ENCODE results near the gene CFAP300. TPM values are rescaled to one million over a fixed set of nuclear protein-coding genes. Genes with fewer than 3 reads are reported as not detected.

The CFAP300 gene
- total RNA-seq, 1 donor: 12.7 TPM

DNA sequence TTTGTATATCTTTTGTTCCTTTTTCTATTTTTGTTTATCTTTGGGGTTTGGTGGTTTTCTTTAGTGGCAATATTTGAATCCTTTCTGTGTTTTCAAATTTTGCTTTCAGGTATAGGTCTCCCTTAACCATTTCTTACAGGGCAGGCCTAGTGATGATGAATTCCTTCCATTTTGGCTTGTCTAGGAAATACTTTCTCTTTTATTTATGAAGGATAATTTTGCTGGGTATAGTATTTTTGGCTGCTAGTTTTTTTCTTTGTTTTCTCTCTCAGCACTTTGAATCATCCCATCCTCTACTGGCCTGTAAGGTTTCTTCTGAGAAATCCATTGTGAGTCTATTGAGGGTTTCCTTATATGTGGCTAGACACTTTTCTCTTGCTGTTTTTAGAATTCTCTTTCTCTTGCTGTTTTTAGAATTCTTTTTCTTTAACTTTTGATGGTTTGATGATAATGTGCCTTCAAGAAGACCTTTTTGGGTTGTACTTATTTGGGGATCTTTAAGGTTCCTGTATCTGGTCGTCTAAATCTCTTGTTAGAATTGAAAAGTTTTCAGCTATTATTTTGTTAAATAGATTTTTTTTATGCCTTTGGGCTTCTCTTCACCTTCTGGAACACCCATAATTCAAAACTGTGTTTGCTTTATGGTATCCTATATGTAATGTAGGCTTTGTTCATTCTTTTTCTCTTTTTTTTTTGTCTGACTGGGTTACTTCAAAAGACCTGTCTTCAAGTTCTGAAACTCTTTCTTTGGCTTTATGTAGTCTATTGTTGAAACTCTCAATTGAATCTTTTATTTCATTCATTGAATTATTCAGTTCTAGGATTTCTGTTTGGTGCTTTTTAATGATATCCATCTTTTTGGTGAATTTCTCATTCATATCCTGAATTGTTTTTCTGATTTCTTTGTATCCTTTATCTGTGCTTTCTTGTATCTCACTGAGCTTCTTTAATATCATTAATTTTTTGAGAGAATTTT is 24.5 kb downstream of the CFAP300 start:
- no peak overlapping the region for H3K4me3 ChIP-seq (ENCODE audit: low read depth, low read length)
- DNase-seq (ENCODE audit: low read depth): no peak
- TF ChIP-seq CTCF (IDR thresholded peaks at IDR 0.05; ENCODE audit: insufficient read depth, low read length): no peak

- TF ChIP-seq CTCF (IDR thresholded peaks at IDR 0.05; ENCODE audit: insufficient read depth, low read length): no peak
- no peak for DNase-seq (ENCODE audit: low read depth)
- H3K4me3 ChIP-seq (ENCODE audit: low read depth, low read length): no peak overlapping the region
These were observed 26.0 kb downstream of the CFAP300 start for GRCh38 chr11:102073253-102073652.

DNA sequence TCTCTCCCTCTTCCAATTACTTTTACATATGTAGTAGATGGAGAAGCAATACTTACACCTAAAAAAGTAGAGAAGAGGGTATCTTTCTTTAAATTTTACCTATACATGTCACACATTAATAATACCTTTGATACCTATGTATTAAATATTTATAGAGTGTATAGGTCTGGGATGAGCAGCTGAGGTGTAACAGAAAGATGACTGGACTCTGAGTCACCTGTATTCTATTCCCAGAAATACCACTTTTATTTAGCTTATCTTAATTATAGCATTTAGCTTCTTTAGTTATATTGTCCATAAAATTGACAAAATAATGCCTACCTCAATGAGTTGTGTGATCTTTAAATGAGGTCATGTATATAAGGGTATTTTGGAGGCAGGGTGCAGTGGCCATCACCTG is 32.4 kb downstream of the CFAP300 start:
- no peak overlapping the region for H3K4me3 ChIP-seq (ENCODE audit: low read depth, low read length)
- DNase-seq (ENCODE audit: low read depth): no peak
- no peak for TF ChIP-seq CTCF (IDR thresholded peaks at IDR 0.05; ENCODE audit: insufficient read depth, low read length)

DNA sequence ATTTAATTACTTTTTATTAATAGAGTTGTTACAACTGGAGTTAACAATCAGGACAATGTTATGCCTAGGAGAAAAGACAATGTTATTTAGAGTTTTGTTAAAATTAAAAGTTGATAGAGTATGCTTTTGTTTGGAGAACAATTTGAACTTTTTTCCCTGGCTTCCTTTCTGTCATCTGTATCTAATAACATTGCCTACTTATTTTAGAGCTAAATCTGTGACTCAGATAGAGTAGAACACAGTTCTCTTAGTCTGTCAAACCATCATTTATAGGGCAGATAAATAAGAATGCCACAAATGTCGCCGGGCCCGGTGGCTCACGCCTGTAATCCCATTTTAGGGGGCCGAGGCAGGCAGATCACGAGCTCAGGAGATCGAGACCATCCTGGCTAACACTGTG is 34.1 kb downstream of the CFAP300 start:
- H3K4me3 ChIP-seq (ENCODE audit: low read depth, low read length): no peak overlapping the region
- no peak for TF ChIP-seq CTCF (IDR thresholded peaks at IDR 0.05; ENCODE audit: insufficient read depth, low read length)
- no peak for DNase-seq (ENCODE audit: low read depth)

DNA sequence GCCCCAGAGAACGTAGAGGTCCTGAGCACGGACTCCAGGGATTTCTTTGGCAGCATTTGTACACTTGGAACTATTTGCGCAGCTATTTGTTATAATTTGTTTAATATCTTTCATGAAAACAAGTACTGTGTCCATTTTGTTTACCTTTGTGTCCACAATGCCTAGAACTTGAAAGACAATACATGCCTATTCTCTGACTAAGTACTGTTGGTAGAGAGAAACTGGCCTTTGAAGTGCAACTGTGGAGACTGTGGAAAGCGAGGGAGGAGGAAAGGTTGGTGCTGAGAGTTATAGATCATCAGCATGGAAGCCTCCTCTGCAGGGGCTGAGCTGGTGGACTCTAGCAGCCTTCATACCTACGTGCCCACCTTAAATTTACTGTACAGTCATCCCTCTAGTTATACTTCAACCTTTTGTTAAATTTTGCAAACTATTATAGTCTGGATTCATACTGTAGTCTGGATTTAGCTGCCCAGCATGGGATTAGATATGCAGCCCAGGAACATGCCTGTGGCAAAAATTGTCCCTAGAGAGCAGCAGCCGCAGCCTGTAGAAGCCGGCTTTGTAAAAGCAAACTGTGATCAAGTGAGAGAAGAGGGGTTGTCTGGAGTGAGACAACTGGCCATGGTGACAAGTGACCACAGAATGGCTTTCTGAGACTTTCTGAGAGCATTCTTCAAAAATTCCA is 38.8 kb downstream of the CFAP300 start:
- TF ChIP-seq CTCF (IDR thresholded peaks at IDR 0.05; ENCODE audit: insufficient read depth, low read length): no peak
- DNase-seq (ENCODE audit: low read depth): no peak
- H3K4me3 ChIP-seq (ENCODE audit: low read depth, low read length): no peak overlapping the region

- H3K4me3 ChIP-seq (ENCODE audit: low read depth, low read length): no peak overlapping the region
- DNase-seq (ENCODE audit: low read depth): no peak
- no peak for TF ChIP-seq CTCF (IDR thresholded peaks at IDR 0.05; ENCODE audit: insufficient read depth, low read length)
These were observed 49.9 kb downstream of the CFAP300 start for GRCh38 chr11:102097186-102097585.
